NCI-H2081 (cell line): ENCODE results near the gene UMPS.

Source experiments
- DNase-seq, 2 experiments: peaks; one replicate each; lab custom pipeline; 2025; lab: John Stamatoyannopoulos, UW

The UMPS gene

DNA sequence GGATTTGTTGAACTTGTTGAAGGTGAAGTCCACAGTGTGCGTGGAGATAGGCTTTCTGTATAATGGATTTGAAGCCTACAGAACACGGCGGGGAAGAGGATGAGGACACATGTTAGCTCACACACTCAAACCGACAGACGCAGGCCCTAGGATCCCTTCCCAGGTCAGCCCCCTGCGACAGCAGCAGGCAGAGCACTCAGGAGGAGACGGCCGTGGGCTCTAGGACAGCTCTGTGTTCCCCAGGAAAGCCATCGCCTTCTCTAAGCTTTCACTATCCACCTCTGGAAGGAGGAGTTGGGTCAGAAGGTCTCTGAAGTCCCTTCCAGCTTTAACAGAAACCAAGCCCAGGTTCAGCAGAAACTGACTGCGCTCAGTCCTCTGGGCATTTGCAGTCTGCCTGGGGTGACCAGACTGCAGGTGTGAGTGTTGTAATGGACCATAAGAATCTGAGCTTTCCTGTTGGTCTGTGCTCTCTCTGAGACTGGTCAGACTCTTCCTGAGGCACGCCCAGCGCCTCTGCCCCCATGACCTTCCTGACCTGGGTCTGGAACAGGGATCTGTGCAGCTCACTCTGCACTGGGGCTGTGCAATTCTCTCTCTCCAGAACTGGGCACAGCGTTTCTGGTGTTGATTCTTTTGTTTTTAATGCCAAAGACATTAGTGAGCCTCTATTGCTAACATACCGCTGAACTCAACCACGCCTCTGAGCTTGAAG lies 33.5 kb downstream of the UMPS start:
- no peak for DNase-seq

DNA sequence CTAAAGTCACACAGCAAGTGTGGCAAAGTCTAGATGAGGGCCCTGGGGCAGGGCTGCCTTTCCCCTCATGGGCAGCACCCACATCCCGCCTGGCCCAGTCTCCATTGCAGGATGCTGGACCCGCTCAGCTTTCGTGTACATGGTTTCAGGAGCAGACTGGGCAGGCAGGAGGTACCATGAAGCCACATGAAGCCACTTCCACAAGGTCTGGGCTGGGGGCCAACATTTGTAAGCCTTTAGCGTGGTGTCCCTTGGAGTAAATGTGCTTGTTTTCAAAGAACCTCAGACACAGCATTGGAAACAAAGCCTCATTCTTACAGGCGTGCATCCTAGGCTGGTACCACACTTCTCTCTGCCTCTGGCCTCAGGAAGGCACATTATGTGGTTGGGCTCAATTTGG lies 34.5 kb downstream of the UMPS start:
- peak in 1 of 2 experiments; percentile 50 for DNase-seq

DNA sequence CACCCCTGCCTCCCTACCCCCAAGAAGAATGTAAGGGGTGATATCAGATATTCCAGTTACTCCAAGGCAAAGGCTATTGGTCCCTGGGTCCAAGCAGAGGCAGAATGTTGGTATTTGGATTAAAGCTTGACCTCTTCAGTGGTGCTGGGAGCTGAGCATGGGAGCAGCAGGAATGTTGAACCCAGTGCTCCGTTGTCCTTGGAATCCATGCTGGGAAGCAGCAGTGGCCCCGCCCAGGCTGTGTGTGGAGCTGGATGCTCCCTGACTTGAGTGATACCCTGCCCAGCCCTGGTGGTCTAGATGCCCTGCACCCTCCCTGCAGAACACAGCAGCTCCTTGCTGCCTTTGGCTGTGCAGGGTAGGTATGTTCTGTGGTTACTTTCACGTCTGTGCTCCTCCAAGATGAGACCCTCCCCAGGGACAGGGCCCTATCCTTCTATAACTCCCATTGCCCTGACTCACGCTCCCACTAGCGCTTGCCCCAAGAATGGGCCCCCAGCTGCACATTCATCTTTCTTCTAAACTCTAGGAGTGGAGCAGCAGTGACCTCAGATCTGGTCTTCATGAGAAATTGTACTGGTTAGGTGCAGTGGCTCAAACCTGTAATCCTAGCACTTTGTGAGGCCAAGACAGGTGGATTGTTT lies 35.1 kb downstream of the UMPS start:
- DNase-seq: no peak

DNA sequence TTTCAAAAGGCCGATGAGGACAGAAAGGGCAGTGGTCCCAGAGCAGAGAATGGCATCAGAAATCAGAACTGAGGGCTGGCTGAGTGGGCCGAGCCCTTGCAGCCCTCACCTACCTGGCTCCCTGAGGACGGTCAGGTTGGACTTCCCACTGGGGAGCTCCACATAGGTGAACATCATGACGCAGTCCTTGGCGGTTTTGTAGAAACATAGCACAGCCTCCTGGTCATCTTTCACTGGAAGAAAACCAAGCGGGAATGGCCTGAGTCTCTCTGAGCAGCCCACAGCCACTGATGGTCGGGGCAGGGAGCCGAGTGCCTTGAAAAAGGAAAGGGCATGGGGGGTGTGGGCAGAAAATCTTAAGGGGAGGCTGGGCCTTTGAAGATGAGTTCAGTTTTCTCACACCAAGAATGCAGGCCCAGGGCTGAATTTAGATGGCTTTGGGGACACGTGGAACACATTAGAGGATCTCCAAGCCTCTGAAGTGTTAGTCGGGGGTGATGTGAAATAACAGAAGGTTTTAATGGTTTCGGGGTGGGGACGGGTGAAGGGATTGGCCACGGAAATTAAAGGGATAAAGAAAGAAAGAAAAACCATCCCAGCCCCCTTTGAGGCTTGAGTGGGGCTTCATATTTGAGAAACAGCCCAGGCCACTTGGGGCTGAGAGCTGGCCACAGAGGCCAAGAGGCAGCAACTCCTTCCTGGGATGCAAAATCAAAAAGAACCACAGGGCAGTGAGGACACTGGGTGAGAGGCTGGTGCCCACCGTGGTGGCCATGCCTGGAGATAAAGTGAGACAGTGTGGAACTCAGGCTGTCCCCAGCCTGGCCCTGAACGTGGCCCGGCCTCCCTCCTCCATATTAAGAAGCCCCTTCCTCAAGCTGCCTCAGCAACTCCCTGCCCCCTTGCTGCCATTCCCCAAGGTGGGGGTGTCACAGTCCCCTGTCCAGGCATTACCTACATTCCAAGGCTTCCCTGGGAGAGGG lies 36.2 kb downstream of the UMPS start:
- no peak for DNase-seq

DNA sequence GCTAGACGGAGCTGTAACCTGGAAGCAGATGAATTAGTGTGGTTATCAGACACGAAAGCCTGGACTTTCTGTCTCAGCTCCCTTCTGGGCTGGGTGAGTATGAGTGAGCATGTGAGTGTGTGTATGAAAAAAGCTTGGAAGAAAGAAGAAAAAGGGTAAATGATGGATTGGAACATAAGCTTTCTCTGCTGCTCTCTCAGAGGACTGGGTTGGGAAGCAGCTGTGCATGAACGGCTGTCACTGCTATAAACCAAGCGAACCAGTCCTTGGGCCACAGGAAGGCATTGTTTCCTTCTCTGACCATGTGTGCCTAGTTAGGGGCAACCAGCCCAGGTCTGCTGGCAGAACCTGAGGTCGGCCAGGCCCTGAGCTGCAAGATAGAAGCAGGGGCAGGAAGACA lies 37.0 kb downstream of the UMPS start:
- no peak for DNase-seq

DNA sequence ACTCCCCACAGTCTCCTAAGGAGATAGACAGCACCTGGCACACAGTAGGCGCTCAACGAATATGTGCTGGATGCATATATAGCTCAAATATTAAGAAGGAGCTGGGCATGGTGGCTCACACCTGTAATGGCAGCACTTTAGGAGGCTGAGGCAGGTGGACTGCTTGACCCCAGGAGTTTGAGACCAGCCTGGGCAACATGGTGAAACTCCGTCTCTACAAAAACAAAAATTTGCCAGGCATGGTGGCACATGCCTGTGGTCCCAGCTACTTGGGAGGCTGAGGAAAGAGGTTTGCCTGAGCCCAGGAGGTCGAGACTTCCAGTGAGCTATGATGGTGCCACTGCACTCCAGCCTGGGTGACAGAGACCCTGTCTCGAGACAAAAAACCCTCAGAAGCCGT lies 37.4 kb downstream of the UMPS start:
- no peak for DNase-seq

DNA sequence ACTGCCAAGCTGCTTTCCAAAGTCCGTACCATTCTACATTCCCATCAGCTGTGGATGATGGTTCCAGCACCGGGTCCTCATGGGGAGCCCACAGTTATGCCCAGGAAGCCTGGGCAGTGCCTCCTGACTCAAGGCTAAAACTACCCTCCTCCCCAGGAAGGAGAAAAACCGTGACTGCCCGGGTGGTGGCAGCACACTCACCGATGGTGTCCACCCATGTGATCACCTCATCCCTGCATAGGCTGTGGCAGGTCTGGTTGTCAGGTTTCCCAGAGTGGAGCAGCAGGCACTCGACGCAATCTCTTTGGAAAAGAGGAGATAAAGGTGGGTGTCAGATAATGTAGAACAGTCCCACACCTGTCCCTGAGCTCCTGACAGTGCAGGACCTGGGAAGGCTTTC lies 38.6 kb downstream of the UMPS start:
- DNase-seq: peak; percentile 21 to 73

DNA sequence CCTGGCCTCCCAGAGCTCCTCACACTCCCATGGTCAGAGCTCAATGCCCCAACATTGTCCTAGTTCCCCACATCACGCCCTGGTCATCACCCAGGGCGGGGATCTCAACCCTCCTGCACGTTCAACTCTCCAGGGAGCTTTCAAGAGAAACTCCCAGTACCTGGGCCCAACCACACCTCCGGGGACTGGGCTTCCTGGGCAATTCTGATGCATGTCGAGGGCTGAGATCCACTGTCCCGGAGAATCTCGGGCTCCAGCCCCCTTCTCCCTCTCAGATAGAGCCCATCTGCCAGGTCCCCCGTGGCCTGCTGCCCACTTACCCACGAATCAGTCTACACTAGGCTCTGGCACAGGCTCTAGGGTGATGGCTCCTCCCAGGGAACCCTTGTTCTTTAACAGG lies 39.2 kb downstream of the UMPS start:
- no peak for DNase-seq

DNA sequence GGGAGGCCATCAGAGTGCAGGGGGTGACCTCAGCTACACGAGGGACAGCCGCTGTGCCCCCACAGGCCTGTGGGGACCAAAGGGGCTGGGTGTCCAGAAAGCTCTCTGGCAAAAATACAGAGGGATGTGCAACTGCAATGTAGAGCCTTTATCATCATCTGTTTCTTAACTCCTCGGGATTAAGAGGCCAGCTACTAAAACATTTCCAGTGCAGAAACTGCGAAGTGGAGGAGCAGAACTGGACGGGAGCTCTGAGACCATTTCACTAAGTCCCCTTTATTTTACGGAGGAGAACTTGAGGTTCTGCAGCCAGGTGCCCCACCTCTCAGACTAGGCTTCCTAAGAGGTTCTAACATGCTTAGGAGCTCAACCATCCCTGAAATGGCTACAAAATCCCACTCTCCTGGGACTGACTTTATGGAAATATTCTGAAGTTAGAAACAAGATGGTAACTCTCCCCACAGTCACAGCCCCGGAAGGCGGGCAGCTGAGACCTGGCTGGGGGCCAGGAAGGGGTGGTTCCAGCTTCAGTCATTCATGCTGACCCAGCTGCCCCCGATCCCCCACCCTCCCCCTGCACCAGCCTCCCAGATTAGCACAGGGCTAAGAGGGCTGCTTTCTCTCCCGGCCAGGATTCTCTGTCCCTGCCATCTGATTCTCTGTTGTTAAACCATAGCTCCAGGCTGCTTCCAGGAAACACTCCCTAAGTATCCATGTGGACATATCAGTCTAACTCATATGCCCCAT lies 40.3 kb downstream of the UMPS start:
- DNase-seq: peak; percentile 30 to 53

DNA sequence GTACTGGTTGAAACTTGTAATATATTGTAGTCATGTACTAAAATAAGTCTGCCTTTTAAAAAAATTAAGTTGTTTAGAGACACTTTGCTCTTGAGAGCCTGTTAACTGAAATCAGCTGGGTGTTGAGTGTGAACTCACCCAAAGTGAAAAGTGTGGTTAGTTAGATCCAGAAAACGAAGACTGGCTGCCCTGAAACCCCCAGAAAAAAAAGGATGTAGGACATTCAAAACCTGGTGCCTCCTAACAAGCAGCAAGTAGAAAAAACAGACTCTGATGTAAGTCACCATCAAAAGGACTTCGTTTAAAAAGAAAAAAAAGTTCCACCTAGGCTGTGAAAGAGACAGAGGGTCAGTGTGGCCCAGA lies 40.8 kb downstream of the UMPS start:
- no peak for DNase-seq

DNA sequence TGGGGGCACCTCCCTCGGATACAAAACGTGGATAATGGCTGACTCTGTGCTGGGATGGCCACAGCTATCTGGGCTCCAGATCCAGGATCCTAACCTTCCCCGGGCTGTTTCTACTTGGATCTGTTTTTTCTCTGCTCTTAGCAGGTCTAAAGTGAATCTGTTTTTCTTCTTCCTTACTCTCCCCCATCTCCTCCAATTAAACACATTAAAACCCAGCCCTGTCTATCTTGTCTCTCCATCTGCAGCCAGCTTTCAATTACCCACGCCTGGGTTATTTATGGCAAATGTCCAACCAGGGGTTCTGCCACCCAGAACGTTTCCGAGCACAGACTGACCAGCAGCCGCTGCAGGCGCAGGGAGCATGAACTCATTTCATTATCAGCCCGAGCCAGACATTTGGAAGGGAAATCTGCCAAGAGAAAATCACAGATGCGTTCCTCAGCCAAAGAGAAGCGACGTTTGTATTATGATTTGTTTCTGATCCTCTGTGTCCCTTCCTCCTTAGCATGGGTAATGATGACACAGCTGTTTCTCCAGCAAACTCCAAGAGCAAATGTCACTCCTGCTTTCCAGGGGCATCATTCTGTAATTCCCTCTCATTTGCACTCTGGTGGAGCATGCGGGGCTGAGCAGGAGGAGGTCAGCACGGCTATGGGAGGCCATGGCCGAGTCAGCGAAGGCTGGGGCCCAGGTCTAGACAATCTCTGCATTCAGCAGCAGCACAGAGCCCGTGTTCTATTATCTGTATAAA lies 42.0 kb downstream of the UMPS start:
- peak; percentile 36 to 73 for DNase-seq

DNA sequence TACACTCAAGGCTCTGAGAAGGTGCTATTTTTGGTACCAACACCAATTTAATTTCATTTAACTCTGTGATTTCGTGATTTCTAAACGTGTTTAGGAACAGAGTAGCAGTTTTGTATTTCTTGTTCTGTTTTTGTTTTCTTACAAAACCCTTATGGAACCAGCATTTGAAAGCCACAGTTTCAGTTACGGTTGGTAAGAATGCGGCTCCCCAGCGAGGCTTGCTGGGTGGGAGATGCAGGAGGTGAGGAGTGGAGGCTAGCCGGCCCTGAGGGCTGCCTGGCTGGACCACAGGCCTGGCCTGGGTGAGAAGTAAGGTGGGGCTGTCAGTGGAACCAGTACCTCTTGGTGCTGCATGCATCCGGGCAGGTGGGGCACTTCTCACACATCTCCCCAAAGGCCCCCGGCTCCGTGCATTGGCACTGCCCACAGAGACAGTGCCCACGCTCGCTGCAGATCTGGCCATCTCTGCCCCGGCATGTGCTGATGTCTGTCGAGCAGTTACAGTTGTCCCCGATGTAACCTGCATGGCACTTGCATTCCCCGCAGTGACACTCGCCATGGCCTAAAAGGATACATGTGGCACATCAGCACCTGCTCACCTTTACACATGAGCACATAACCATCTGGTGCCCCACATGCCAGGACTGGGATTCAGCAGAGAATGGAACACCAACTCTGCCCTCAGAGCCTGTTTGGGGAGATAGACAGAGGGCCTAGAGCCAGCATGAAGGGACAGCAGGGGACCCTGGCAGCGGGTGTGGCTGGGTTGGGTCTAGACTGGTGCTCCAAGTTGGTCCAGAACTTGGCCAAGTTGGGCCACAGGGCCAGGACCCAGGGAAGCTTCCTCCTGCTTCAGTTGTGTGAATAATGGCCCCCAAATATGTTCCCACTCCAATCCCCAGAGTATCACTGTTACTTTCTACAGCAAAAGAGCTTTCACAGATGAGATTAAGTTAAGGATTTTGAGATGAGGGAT lies 43.4 kb downstream of the UMPS start:
- no peak for DNase-seq

DNA sequence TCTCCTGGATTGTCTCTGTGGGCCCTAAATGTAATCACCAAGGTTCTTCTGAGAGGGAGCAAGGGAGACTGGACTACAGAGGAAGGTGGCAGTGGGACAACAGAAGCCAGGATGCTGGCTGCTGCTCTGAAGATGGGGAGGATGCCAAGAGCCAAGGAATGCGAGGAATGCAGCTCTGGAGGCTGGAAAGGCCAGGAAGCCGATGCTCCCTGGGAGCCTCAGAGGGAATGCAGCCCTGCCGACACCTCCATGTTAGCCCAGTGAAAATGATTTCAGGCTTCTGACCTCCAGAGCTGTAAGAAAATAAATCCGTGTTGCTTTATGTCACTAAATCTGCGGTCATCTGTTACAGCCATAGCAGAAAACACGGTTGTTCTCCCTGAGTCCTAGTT lies 44.1 kb downstream of the UMPS start:
- no peak for DNase-seq

DNA sequence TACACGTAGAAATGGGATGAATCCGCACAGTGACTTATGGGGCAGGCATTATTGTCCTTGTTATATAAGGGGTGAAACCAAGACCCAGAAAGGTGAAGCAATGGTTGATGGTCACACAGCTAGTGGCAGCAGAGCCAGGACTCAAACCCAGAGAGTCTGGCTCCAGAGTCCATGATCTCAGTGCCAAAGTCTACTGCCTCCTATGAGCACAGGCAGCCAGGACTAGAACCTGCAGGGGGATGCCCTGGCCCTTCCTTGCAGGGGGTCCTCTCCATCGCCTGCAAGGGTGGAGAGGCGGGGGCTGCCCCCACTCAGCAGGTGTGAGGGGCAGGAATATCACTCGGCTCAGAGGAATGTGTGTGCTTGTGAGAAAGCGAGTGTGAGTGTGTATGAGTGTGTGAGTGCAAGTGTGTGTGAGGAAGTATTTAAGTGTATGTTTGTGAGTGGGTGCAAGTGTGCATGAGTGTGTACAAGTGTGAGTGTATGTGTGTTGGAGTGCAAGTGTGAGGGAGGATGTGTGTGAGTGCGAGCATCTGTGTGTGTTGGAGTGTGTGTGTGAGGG lies 44.7 kb downstream of the UMPS start:
- DNase-seq: no peak

DNA sequence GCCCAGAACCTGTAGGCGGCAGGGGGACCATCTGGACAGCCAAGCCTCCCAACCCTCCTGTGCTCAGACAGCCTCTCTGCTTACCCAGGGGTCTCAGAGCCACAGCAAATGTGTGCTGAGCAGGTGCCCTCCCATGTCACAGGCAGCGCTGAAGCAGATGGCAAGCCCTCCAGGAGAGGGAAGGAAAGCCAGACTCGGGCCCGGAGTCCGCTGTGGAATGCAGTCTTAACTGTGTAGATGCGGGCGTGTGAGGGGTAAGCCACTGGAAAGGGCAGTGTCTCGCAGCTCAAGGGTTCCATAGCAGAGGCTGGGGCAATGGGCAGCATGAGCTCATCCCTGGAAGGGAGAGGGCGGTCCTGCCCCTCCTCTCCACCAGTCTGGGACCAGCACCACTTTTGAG lies 45.6 kb downstream of the UMPS start:
- DNase-seq: no peak

DNA sequence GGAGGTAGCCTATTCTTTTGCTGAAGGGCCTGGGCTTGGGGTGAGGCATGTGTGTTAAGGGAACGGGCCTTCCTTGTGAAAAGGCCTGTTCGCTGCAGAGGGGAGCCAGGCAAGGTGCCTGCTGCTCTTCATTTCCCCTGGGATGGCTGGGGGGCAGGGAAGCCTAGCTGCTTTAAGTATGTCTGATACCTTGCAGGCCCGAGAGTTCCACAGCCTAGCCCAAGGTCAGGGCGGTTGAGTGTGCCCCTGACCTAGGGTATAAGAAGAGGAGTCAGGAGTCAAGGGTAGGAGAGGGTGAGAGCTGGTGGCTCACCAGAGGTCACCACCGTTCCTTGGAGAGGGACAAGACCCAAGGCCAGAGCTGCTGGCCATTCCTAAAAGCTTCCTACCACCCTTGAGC lies 46.6 kb downstream of the UMPS start:
- no peak for DNase-seq

DNA sequence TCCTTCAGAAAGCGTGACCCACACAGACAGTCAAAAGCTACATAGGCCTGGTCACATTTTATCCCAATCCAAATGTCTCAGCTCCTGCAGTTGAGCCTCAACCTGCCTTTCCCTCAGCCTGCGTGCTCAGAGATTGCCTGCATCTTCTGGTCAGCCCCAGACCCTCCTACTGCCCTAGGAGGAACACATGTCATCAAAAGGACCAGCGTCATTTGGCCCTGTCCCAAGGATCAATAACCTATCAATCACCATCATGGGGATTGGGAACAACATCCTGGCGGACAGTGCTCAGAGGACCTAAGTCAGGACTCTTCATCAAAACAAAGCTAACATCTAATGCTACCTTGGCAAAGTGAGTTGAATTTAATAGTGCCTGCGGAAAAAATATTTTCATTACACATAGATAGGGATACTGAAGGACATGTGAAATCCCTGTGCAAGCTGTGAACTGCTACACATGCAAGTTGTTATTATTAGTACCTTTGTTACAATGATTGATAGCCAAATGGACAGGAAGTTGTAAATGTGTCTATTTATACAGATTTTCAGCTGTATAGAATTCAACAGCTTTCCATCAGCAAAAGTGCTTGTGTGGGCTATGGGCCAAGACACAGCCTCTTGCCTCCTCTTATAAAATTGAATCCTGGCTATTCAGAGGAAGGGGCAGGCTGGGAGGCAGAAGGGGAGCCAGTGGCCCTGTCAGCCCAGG lies 47.7 kb downstream of the UMPS start:
- DNase-seq: peak; percentile 21 to 81

DNA sequence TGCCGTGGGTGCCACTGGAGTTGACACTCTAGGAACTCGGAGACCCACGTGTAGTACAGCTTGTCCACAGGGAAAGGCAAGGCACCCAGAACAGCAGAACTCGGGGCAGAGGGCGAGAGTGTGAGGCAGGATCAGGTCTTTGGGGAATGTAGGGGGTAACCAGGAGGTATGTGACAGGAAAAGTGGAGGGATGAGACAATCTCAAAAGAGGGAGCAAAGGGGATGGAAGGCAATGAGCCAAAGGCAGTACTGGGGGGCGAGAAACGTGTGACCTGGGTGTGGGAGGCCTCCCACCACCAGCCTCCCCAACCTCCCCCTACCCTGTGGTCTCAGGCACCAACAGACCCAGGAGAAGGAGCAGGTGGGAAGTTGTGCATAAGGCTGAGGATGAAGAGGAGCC lies 48.9 kb downstream of the UMPS start:
- DNase-seq: no peak

DNA sequence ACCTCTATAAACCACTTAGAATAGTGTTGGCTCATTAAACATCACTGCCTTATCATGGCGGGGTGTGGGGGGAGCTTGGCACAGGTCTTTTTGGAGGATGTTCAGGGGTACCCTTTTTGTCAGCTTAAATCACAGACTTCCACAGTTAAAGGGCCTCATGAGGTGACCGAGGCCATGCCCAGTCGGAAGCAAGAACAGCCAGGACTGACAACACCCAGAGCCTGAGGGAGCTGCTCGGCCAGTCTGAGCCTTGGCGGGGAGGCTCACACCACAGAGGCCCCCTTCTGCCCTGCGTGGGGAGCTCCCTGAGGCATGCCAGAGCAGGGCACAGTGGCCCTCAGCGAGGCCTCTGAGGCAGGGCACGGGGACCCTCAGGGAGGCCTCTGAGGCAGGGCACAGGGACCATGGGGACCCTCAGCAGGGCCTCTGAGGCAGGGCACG lies 49.5 kb downstream of the UMPS start:
- DNase-seq: no peak
